BLaER1 (cell line): Measurements from ENCODE around the gene AJM1.
"Not testable (repeated sequence)": the region's sequence is repeated elsewhere in the genome, so short reads cannot be mapped to it uniquely, and the experiment has no call there.

ENCODE experiments used
- H3K27ac ChIP-seq: shearing (Covaris generic); formaldehyde crosslinking; 2 replicates; pipeline ENCODE4 v1.8.1; 2022
- H3K27me3 ChIP-seq: shearing (Covaris generic); formaldehyde crosslinking; 2 replicates; pipeline ENCODE4 v1.8.1; 2022
- H3K36me3 ChIP-seq: shearing (Covaris generic); formaldehyde crosslinking; 2 replicates; pipeline ENCODE4 v1.8.1; 2022
- H3K4me1 ChIP-seq: shearing (Covaris generic); formaldehyde crosslinking; 2 replicates; pipeline ENCODE4 v1.8.1; 2022
- H3K4me2 ChIP-seq: shearing (Covaris generic); formaldehyde crosslinking; 2 replicates; pipeline ENCODE4 v1.8.1; 2022
- H3K4me3 ChIP-seq: shearing (Covaris generic); formaldehyde crosslinking; 2 replicates; pipeline ENCODE4 v1.8.1; 2022
- H3K9ac ChIP-seq: shearing (Covaris generic); formaldehyde crosslinking; 2 replicates; pipeline ENCODE4 v1.8.1; 2022
- H3K9me3 ChIP-seq: shearing (Covaris generic); formaldehyde crosslinking; 2 replicates; pipeline ENCODE4 v1.8.1; 2022
- H4K20me1 ChIP-seq: shearing (Covaris generic); formaldehyde crosslinking; 2 replicates; pipeline ENCODE4 v1.8.1; 2022
- Cebpa-rat ChIP-seq: shearing (Covaris generic); IDR thresholded peaks from 2 replicates; pipeline ENCODE4 v1.8.1; 2022

Gene AJM1

GRCh38 chr9:136831002-136831719 is 11.1 kb upstream of the AJM1 start:
- no peak for TF ChIP-seq Cebpa-rat
- Histone ChIP-seq H3K4me3 (no peak overlapping the region), H3K27ac (no peak overlapping the region), H3K9ac (no peak overlapping the region), H4K20me1 (peaks cover 66% of the 10 kb centered on the region), H3K36me3 (peaks cover 98% of the 10 kb centered on the region), H3K9me3 (no peaks in the 10 kb centered on the region), H3K4me2 (no peak overlapping the region), H3K27me3 (no peaks in the 10 kb centered on the region), H3K4me1 (no peaks in the 10 kb centered on the region)

- Histone ChIP-seq H3K9me3 (no peaks in the 10 kb centered on the region), H3K4me3 (no peak overlapping the region), H4K20me1 (peaks cover 63% of the 10 kb centered on the region), H3K27me3 (no peaks in the 10 kb centered on the region), H3K27ac (no peak overlapping the region), H3K4me1 (no peaks in the 10 kb centered on the region), H3K36me3 (peaks cover 98% of the 10 kb centered on the region), H3K9ac (no peak overlapping the region), H3K4me2 (no peak overlapping the region)
- no peak for TF ChIP-seq Cebpa-rat
Measured at GRCh38 chr9:136831720-136832104, 10.6 kb upstream of the AJM1 start.

DNA sequence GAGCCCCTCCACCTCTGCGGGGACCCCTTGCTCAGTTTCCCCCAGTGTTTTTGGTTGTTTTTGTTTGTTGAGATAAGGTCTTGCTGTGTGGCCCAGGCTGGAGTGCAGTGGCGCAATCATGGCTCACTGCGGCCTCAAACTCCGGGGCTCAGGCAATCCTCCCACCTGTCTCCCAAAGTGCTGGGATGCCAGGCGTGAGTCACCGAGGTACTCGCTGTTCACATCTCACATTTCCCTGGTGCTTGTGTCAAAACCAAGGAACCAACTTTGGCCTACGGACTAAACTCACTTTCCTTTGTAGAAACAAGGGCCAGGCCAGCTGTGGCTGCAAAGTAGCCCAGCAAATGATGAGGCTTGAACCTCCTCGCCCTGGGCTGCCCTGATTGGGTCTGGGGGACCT is 9.7 kb upstream of the AJM1 start:
- H4K20me1 ChIP-seq: peaks cover 55% of the 10 kb centered on the region
- no peak overlapping the region for H3K4me3 ChIP-seq
- H3K27me3 ChIP-seq: no peaks in the 10 kb centered on the region
- TF ChIP-seq Cebpa-rat: no peak
- no peaks in the 10 kb centered on the region for H3K4me1 ChIP-seq
- peaks cover 96% of the 10 kb centered on the region for H3K36me3 ChIP-seq
- no peaks in the 10 kb centered on the region for H3K9me3 ChIP-seq
- H3K27ac ChIP-seq: no peak overlapping the region
- no peak overlapping the region for H3K9ac ChIP-seq
- H3K4me2 ChIP-seq: no peak overlapping the region

DNA sequence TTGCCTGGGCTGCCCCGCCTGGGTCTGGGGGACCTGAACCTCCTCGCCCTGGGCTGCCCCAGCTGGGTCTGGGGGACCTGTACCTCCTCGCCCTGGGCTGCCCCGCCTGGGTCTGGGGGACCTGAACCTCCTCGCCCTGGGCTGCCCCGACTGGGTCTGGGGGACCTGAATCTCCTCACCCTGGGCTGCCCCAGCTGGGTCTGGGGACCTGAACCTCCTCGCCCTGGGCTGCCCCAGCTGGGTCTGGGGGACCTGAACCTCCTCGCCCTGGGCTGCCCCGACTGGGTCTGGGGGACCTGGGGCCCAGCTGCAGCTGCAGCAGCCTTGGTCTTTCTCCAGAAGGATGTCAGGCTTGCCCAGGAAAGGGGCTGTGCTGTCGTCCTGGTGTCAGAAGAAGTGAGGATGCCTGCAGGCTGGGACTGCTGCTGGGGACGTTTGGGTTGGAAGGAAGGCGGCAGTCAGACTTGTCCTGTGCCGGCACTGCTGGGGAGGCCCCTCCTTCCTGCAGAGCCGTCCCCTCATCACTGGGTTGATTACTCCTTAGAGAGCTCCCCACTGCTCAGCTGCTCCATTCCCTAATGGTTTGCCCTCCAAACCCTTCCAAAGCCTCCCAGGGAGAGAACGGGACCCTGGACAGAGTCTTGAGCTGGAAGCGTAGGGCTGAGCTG is 8.8 kb upstream of the AJM1 start:
- H3K9ac ChIP-seq, H3K4me2 ChIP-seq, H3K27ac ChIP-seq, H3K27me3 ChIP-seq, H3K4me3 ChIP-seq, H3K9me3 ChIP-seq, H3K4me1 ChIP-seq: not testable (repeated sequence)
- peaks cover 45% of the 10 kb centered on the region; the same call in 1 of the 2 replicates for H4K20me1 ChIP-seq
- H3K36me3 ChIP-seq: peaks cover 96% of the 10 kb centered on the region

DNA sequence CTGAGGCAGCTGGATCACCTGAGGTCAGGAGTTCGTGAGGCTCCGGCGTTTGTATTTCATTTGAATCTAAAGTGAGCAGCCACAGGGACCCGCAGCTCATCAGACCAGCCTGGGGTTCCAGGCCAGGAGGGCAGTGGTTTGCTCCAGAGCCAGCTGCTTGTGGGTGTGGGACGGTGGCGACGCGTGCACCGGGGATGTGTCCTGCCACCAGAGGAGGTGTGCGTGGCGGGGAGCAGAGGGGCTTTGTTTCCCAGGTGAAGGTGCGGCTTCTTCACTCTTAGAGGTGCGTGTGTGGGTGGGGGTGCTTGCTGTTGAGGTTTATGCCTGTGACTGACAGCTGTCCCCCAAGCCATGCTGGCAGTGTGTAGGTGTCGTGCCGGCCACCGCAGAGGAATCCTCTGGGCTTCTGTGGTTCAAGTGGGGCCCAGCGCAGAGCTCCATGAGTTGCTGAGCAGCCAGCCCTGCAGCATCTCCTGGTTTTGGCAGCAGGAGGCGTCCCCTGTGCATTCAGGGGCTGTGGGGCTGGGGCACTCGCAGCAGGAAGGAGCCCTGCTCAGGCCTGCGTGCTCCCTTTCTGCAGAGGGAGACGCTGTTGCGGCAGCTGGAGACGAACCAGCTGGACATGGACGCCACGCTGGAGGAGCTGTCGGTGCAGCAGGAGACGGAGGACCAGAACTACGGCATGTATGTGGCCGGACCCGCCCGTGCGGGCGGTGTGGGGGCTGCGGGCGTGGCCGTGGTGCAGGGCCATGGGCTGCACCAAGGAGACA is 6.9 kb upstream of the AJM1 start:
- H3K9me3 ChIP-seq: no peaks in the 10 kb centered on the region
- peaks cover 48% of the 10 kb centered on the region for H4K20me1 ChIP-seq
- H3K4me3 ChIP-seq: no peak overlapping the region
- no peaks in the 10 kb centered on the region for H3K27me3 ChIP-seq
- peaks cover 96% of the 10 kb centered on the region for H3K36me3 ChIP-seq
- H3K4me1 ChIP-seq: peaks cover 6% of the 10 kb centered on the region
- H3K27ac ChIP-seq: no peak overlapping the region
- H3K9ac ChIP-seq: no peak overlapping the region
- no peak overlapping the region for H3K4me2 ChIP-seq
- TF ChIP-seq Cebpa-rat: no peak

DNA sequence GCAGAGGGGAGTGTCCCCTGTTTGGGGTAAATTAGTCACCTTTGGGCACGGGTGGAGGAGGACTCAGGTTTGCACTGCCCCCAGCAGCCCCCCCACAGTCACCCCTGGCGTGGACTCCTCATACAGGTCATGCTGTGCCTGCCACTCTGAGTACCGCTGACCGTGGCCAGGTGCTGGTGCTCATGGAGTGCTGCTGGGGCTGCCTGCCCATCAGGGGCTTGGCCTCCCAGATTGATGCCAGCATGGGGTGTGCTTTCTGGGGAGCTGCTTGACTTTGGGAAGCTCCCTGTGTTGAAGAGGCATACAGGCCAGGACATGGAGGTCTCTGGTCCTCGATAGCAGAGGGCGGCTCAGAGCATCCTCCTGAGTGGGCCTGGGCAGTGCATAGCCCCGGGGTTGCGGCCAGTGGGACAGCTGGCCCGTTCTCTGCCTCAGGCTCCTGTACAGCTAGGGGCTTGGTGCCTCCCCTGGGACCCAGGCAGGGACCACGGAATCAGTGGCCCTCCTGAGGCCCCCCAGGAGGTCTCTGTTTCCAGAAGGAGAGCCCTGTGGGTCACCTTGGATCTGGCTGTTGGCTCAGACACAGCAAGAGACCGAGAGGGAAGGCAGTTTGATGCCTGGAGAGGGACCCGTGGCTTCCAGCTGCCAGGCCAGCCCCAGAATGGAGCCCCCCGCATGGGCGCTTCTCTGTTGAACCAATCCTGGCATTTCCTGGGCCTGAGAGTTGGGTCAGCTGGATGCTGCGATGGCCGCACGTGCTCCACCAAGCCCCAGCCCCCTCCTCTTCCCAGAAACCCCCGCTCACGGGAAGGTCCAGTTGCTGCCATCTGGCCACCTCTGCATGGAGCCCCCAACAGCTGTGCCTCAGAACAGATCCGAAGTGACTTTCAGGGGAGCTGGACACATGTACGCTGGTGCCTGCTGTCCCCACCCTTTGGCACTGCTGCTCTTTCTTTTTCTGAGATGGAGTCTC is 6.1 kb upstream of the AJM1 start:
- no peak for TF ChIP-seq Cebpa-rat
- peaks cover 15% of the 10 kb centered on the region for H3K4me1 ChIP-seq
- H3K9me3 ChIP-seq: no peaks in the 10 kb centered on the region
- H3K27ac ChIP-seq: no peak overlapping the region
- no peak overlapping the region for H3K4me3 ChIP-seq
- peaks cover 48% of the 10 kb centered on the region for H4K20me1 ChIP-seq
- H3K4me2 ChIP-seq: no peak overlapping the region
- H3K27me3 ChIP-seq: no peaks in the 10 kb centered on the region
- no peak overlapping the region for H3K9ac ChIP-seq
- peaks cover 94% of the 10 kb centered on the region for H3K36me3 ChIP-seq

GRCh38 chr9:136837146-136837855 is 5.0 kb upstream of the AJM1 start:
- no peak for TF ChIP-seq Cebpa-rat
- Histone ChIP-seq H3K9me3 (no peaks in the 10 kb centered on the region), H3K36me3 (peaks cover 83% of the 10 kb centered on the region), H3K4me2 (no peak overlapping the region), H3K4me1 (peaks cover 26% of the 10 kb centered on the region), H4K20me1 (peaks cover 47% of the 10 kb centered on the region), H3K27ac (no peak overlapping the region), H3K9ac (no peak overlapping the region), H3K4me3 (no peak overlapping the region), H3K27me3 (no peaks in the 10 kb centered on the region)

DNA sequence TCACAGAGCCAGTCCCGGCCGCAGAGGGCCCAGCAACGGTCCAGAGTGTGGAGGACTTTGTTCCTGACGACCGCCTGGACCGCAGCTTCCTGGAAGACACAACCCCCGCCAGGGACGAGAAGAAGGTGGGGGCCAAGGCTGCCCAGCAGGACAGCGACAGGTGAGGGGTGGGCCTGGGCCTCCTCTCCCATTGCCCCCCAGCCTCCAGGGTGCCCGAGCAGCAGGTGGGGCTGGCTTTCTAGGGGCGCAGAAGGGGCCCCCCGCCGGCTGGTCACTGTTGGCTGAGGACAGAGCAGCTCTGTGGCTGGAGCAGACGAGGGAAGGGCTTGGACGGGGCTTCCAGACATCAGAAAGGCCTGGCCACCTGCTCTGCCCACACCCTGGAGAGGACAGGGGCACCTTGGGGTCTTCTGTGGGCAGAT is 4.4 kb upstream of the AJM1 start:
- H3K9ac ChIP-seq, H3K27ac ChIP-seq, H3K9me3 ChIP-seq, H3K4me3 ChIP-seq, H3K4me2 ChIP-seq, H3K27me3 ChIP-seq: not testable (repeated sequence)
- H3K36me3 ChIP-seq: peaks cover 77% of the 10 kb centered on the region
- peaks cover 44% of the 10 kb centered on the region for H4K20me1 ChIP-seq
- H3K4me1 ChIP-seq: peaks cover 31% of the 10 kb centered on the region
